ENCODE results near the gene DUSP19.
A peak's percentile ranks its signal among the peaks of the same experiment; 100 is the strongest.

Gene DUSP19

DNA sequence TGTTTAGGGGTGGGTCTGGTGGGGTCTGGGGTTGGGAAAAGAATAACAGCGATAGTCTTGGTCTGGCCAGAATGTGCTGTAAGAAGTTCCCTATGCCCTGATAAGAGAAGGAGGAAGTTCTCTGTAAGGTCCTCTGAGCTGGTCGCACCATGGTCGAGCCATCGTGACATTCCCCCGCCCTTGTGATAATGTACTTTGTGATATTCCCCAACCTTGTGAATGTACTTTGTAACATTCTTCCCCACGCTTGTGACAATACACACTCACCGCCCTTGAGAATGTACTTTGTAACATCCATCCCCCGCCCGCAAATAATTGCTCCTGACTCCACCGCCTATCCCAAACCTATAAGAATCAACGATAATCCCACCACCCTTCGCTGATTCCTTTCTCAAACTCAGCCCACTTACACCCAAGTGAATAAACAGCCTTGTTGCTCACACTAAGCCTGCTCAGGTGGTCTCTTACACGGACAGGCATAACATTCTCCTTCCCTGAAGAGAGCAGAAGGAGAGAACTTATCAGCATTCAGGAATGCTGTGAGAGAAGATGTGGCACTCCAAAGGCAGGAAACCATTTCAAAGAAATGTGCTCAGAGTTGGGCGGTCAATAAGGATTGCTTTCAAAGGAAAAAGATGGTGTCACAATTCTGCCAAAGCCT lies 17.8 kb upstream of the DUSP19 start:
- no peak for DNase-seq
- Histone ChIP-seq H3K27ac (no peak overlapping the region), H3K27me3 (replicated peaks) (no peaks in the 10 kb centered on the region), H3K4me3 (ENCODE audit: low read depth, low read length) (no peak overlapping the region), H3K36me3 (replicated peaks) (no peaks in the 10 kb centered on the region)
- TF ChIP-seq CTCF (IDR thresholded peaks at IDR 0.05; ENCODE audit: low read depth, low read length, missing control alignments): no peak
- in situ Hi-C loops (cut with HindIII; ENCODE audit: low pct_ligation_motif_present, low sequenced_read_pairs): no loop called here

- DNase-seq: peak; percentile 61
- H3K4me3 ChIP-seq (ENCODE audit: low read depth, low read length): no peak overlapping the region
- in situ Hi-C loops (cut with HindIII; ENCODE audit: low pct_ligation_motif_present, low sequenced_read_pairs): no loop called here
- H3K27ac ChIP-seq: no peak overlapping the region
- no peak for TF ChIP-seq CTCF (IDR thresholded peaks at IDR 0.05; ENCODE audit: low read depth, low read length, missing control alignments)
- H3K27me3 ChIP-seq (replicated peaks): no peaks in the 10 kb centered on the region
- H3K36me3 ChIP-seq (replicated peaks): no peaks in the 10 kb centered on the region
These were observed 15.5 kb upstream of the DUSP19 start for GRCh38 chr2:183063083-183063482.

DNA sequence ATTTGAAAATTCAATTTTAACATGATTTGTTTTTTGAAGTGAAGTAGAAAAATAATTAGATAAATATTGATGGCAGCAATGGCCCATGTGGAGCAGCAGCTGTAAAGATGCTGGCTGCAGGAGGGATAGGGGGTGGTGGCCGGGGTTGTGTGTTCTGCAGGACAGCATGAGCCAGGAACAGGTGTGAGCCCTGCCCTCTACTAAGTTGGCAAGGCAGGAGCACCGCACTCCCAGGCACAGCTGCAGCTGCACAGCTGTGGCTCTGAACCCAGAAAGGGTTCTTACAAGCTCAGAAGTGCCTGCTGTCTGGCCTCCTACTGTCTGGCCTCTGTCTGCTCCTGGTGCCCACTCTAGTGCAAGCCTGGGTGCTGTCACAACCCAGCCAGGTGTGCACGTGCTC lies 10.0 kb upstream of the DUSP19 start:
- Histone ChIP-seq H3K36me3 (replicated peaks) (no peaks in the 10 kb centered on the region), H3K27me3 (replicated peaks) (no peaks in the 10 kb centered on the region), H3K4me3 (ENCODE audit: low read depth, low read length) (no peak overlapping the region), H3K27ac (no peak overlapping the region)
- in situ Hi-C loops (cut with HindIII; ENCODE audit: low pct_ligation_motif_present, low sequenced_read_pairs): no loop called here
- no peak for TF ChIP-seq CTCF (IDR thresholded peaks at IDR 0.05; ENCODE audit: low read depth, low read length, missing control alignments)
- no peak for DNase-seq

DNA sequence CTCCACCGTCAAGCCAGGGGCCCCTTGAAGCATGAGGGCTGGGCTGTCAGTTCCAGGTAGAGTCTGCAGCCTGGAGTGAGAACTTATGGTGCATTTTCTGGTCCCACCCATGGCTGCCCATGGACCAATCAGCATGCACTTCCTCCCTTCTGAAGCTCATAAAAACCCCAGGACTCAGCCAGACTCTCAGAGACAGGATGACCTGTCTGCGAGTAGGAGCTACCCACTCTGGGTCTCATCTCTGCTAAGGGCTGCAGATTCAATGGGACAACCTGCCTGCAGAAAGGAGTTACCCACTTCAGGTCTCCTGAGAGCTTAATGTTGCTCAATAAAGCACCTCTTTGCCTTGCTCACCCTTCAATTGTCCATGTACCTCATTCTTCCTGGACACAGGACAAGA lies 9.4 kb upstream of the DUSP19 start:
- Histone ChIP-seq H3K27ac (no peak overlapping the region), H3K4me3 (ENCODE audit: low read depth, low read length) (no peak overlapping the region), H3K36me3 (replicated peaks) (no peaks in the 10 kb centered on the region), H3K27me3 (replicated peaks) (no peaks in the 10 kb centered on the region)
- TF ChIP-seq CTCF (IDR thresholded peaks at IDR 0.05; ENCODE audit: low read depth, low read length, missing control alignments): no peak
- in situ Hi-C loops (cut with HindIII; ENCODE audit: low pct_ligation_motif_present, low sequenced_read_pairs): no loop called here
- DNase-seq: no peak

GRCh38 chr2:183070942-183071844 lies 7.4 kb upstream of the DUSP19 start:
- peak; percentile 81 for TF ChIP-seq CTCF (IDR thresholded peaks at IDR 0.05; ENCODE audit: low read depth, low read length, missing control alignments)
- DNase-seq: peak; percentile 57

More at GRCh38 chr2:183070942-183071844, 7.4 kb upstream of the DUSP19 start:
- H3K4me3 ChIP-seq (ENCODE audit: low read depth, low read length): no peak overlapping the region
- H3K36me3 ChIP-seq (replicated peaks): no peaks in the 10 kb centered on the region
- no peaks in the 10 kb centered on the region for H3K27me3 ChIP-seq (replicated peaks)
- in situ Hi-C loops (cut with HindIII; ENCODE audit: low pct_ligation_motif_present, low sequenced_read_pairs): no loop called here
- no peak overlapping the region for H3K27ac ChIP-seq

All from brain microvascular endothelial cell (primary cell).